ENCODE data around the gene IRS2. TPM values are rescaled to one million over a fixed set of nuclear protein-coding genes. Genes with fewer than 3 reads are reported as not detected.

The IRS2 gene
- total RNA-seq, 1 donor from 2014 or later, result 2.6 TPM

GRCh38 chr13:109749365-109749764 lies 37.0 kb downstream of the IRS2 start:
- Histone ChIP-seq H3K36me3 (ENCODE audit: control insufficient read depth in 3 of 3, insufficient read depth in 3 of 3, low read length in 3 of 3) (peaks cover 3 to 7% (median 4%) of the 10 kb centered on the region in 3 donors), H3K9ac (ENCODE audit: low read depth in 1 of 3, low read length in 3 of 3) (no peak overlapping the region), H3K9me3 (ENCODE audit: control insufficient read depth in 3 of 3, low read length in 3 of 3) (no peaks in the 10 kb centered on the region), H3K4me3 (ENCODE audit: low read length in 3 of 3) (no peak overlapping the region), H3K27me3 (ENCODE audit: control insufficient read depth in 3 of 3, insufficient read depth in 3 of 3, low read length in 3 of 3) (peaks cover 0 to 6% (median 0%) of the 10 kb centered on the region in 3 donors), H3K27ac (ENCODE audit: low read depth, low read length) (no peak overlapping the region), H3K4me1 (ENCODE audit: control insufficient read depth in 3 of 3, insufficient read depth in 3 of 3, low read length in 3 of 3) (no peaks in the 10 kb centered on the region)

GRCh38 chr13:109748677-109749076 lies 37.7 kb downstream of the IRS2 start:
- no peaks in the 10 kb centered on the region for H3K4me1 ChIP-seq (ENCODE audit: control insufficient read depth in 3 of 3, insufficient read depth in 3 of 3, low read length in 3 of 3)

GRCh38 chr13:109747524-109747923 lies 38.9 kb downstream of the IRS2 start:
- Histone ChIP-seq H3K27ac (ENCODE audit: low read depth, low read length) (no peak overlapping the region), H3K4me1 (ENCODE audit: control insufficient read depth in 3 of 3, insufficient read depth in 3 of 3, low read length in 3 of 3) (no peaks in the 10 kb centered on the region), H3K4me3 (ENCODE audit: low read length in 3 of 3) (no peak overlapping the region), H3K9ac (ENCODE audit: low read depth in 1 of 3, low read length in 3 of 3) (no peak overlapping the region), H3K27me3 (ENCODE audit: control insufficient read depth in 3 of 3, insufficient read depth in 3 of 3, low read length in 3 of 3) (peaks cover 0 to 6% (median 0%) of the 10 kb centered on the region in 3 donors), H3K9me3 (ENCODE audit: control insufficient read depth in 3 of 3, low read length in 3 of 3) (no peaks in the 10 kb centered on the region), H3K36me3 (ENCODE audit: control insufficient read depth in 3 of 3, insufficient read depth in 3 of 3, low read length in 3 of 3) (no peaks in the 10 kb centered on the region)

More at GRCh38 chr13:109748677-109749076, 37.7 kb downstream of the IRS2 start:
- H3K27me3 ChIP-seq (ENCODE audit: control insufficient read depth in 3 of 3, insufficient read depth in 3 of 3, low read length in 3 of 3), result peaks cover 0 to 6% (median 0%) of the 10 kb centered on the region in 3 donors
- no peak overlapping the region for H3K27ac ChIP-seq (ENCODE audit: low read depth, low read length)
- no peak overlapping the region for H3K9ac ChIP-seq (ENCODE audit: low read depth in 1 of 3, low read length in 3 of 3)
- H3K9me3 ChIP-seq (ENCODE audit: control insufficient read depth in 3 of 3, low read length in 3 of 3), result no peaks in the 10 kb centered on the region
- peaks cover 3 to 6% (median 4%) of the 10 kb centered on the region in 3 donors for H3K36me3 ChIP-seq (ENCODE audit: control insufficient read depth in 3 of 3, insufficient read depth in 3 of 3, low read length in 3 of 3)
- H3K4me3 ChIP-seq (ENCODE audit: low read length in 3 of 3), result no peak overlapping the region

- H3K27ac ChIP-seq (ENCODE audit: low read depth, low read length), result no peak overlapping the region
- no peaks in the 10 kb centered on the region for H3K36me3 ChIP-seq (ENCODE audit: control insufficient read depth in 3 of 3, insufficient read depth in 3 of 3, low read length in 3 of 3)
- peaks cover 0 to 6% (median 0%) of the 10 kb centered on the region in 3 donors for H3K27me3 ChIP-seq (ENCODE audit: control insufficient read depth in 3 of 3, insufficient read depth in 3 of 3, low read length in 3 of 3)
- H3K9me3 ChIP-seq (ENCODE audit: control insufficient read depth in 3 of 3, low read length in 3 of 3), result no peaks in the 10 kb centered on the region
- H3K4me1 ChIP-seq (ENCODE audit: control insufficient read depth in 3 of 3, insufficient read depth in 3 of 3, low read length in 3 of 3), result no peaks in the 10 kb centered on the region
- H3K4me3 ChIP-seq (ENCODE audit: low read length in 3 of 3), result no peak overlapping the region
- H3K9ac ChIP-seq (ENCODE audit: low read depth in 1 of 3, low read length in 3 of 3), result no peak overlapping the region
These were observed 40.0 kb downstream of the IRS2 start for GRCh38 chr13:109746364-109746763.

GRCh38 chr13:109745702-109746101 lies 40.7 kb downstream of the IRS2 start:
- Histone ChIP-seq H3K4me3 (ENCODE audit: low read length in 3 of 3) (no peak overlapping the region), H3K4me1 (ENCODE audit: control insufficient read depth in 3 of 3, insufficient read depth in 3 of 3, low read length in 3 of 3) (no peaks in the 10 kb centered on the region), H3K9me3 (ENCODE audit: control insufficient read depth in 3 of 3, low read length in 3 of 3) (no peaks in the 10 kb centered on the region), H3K27ac (ENCODE audit: low read depth, low read length) (no peak overlapping the region), H3K36me3 (ENCODE audit: control insufficient read depth in 3 of 3, insufficient read depth in 3 of 3, low read length in 3 of 3) (no peaks in the 10 kb centered on the region), H3K27me3 (ENCODE audit: control insufficient read depth in 3 of 3, insufficient read depth in 3 of 3, low read length in 3 of 3) (peaks cover 0 to 6% (median 0%) of the 10 kb centered on the region in 3 donors), H3K9ac (ENCODE audit: low read depth in 1 of 3, low read length in 3 of 3) (no peak overlapping the region)

GRCh38 chr13:109745060-109745459 lies 41.3 kb downstream of the IRS2 start:
- no peak overlapping the region for H3K4me3 ChIP-seq (ENCODE audit: low read length in 3 of 3)
- no peaks in the 10 kb centered on the region for H3K4me1 ChIP-seq (ENCODE audit: control insufficient read depth in 3 of 3, insufficient read depth in 3 of 3, low read length in 3 of 3)
- H3K27ac ChIP-seq (ENCODE audit: low read depth, low read length), result no peak overlapping the region
- peaks cover 0 to 8% (median under 1%) of the 10 kb centered on the region in 3 donors for H3K27me3 ChIP-seq (ENCODE audit: control insufficient read depth in 3 of 3, insufficient read depth in 3 of 3, low read length in 3 of 3)
- no peak overlapping the region for H3K9ac ChIP-seq (ENCODE audit: low read depth in 1 of 3, low read length in 3 of 3)
- H3K9me3 ChIP-seq (ENCODE audit: control insufficient read depth in 3 of 3, low read length in 3 of 3), result no peaks in the 10 kb centered on the region
- H3K36me3 ChIP-seq (ENCODE audit: control insufficient read depth in 3 of 3, insufficient read depth in 3 of 3, low read length in 3 of 3), result no peaks in the 10 kb centered on the region

GRCh38 chr13:109744512-109745051 lies 41.8 kb downstream of the IRS2 start:
- Histone ChIP-seq H3K9ac (ENCODE audit: low read depth in 1 of 3, low read length in 3 of 3) (no peak overlapping the region), H3K27ac (ENCODE audit: low read depth, low read length) (no peak overlapping the region), H3K4me1 (ENCODE audit: control insufficient read depth in 3 of 3, insufficient read depth in 3 of 3, low read length in 3 of 3) (no peaks in the 10 kb centered on the region), H3K36me3 (ENCODE audit: control insufficient read depth in 3 of 3, insufficient read depth in 3 of 3, low read length in 3 of 3) (no peaks in the 10 kb centered on the region), H3K4me3 (ENCODE audit: low read length in 3 of 3) (no peak overlapping the region), H3K27me3 (ENCODE audit: control insufficient read depth in 3 of 3, insufficient read depth in 3 of 3, low read length in 3 of 3) (peaks cover 0 to 10% (median 2%) of the 10 kb centered on the region in 3 donors), H3K9me3 (ENCODE audit: control insufficient read depth in 3 of 3, low read length in 3 of 3) (no peaks in the 10 kb centered on the region)

- Histone ChIP-seq H3K4me1 (ENCODE audit: control insufficient read depth in 3 of 3, insufficient read depth in 3 of 3, low read length in 3 of 3) (no peaks in the 10 kb centered on the region), H3K9me3 (ENCODE audit: control insufficient read depth in 3 of 3, low read length in 3 of 3) (no peaks in the 10 kb centered on the region), H3K27ac (ENCODE audit: low read depth, low read length) (no peak overlapping the region), H3K36me3 (ENCODE audit: control insufficient read depth in 3 of 3, insufficient read depth in 3 of 3, low read length in 3 of 3) (no peaks in the 10 kb centered on the region), H3K4me3 (ENCODE audit: low read length in 3 of 3) (no peak overlapping the region), H3K27me3 (ENCODE audit: control insufficient read depth in 3 of 3, insufficient read depth in 3 of 3, low read length in 3 of 3) (peaks cover 0 to 10% (median 2%) of the 10 kb centered on the region in 3 donors), H3K9ac (ENCODE audit: low read depth in 1 of 3, low read length in 3 of 3) (no peak overlapping the region)
These were observed 42.5 kb downstream of the IRS2 start for GRCh38 chr13:109743706-109744453.

- Histone ChIP-seq H3K9me3 (ENCODE audit: control insufficient read depth in 3 of 3, low read length in 3 of 3) (no peaks in the 10 kb centered on the region), H3K27ac (ENCODE audit: low read depth, low read length) (no peak overlapping the region), H3K36me3 (ENCODE audit: control insufficient read depth in 3 of 3, insufficient read depth in 3 of 3, low read length in 3 of 3) (no peaks in the 10 kb centered on the region), H3K9ac (ENCODE audit: low read depth in 1 of 3, low read length in 3 of 3) (no peak overlapping the region), H3K4me1 (ENCODE audit: control insufficient read depth in 3 of 3, insufficient read depth in 3 of 3, low read length in 3 of 3) (no peaks in the 10 kb centered on the region), H3K4me3 (ENCODE audit: low read length in 3 of 3) (no peak overlapping the region), H3K27me3 (ENCODE audit: control insufficient read depth in 3 of 3, insufficient read depth in 3 of 3, low read length in 3 of 3) (peaks cover 2 to 16% (median 6%) of the 10 kb centered on the region in 3 donors)
These were observed 44.4 kb downstream of the IRS2 start for GRCh38 chr13:109741966-109742365.

GRCh38 chr13:109740721-109741120 lies 45.7 kb downstream of the IRS2 start:
- H3K27me3 ChIP-seq (ENCODE audit: control insufficient read depth in 3 of 3, insufficient read depth in 3 of 3, low read length in 3 of 3), result peaks cover 2 to 16% (median 7%) of the 10 kb centered on the region in 3 donors
- no peak overlapping the region for H3K4me3 ChIP-seq (ENCODE audit: low read length in 3 of 3)

More at GRCh38 chr13:109740721-109741120, 45.7 kb downstream of the IRS2 start:
- Histone ChIP-seq H3K36me3 (ENCODE audit: control insufficient read depth in 3 of 3, insufficient read depth in 3 of 3, low read length in 3 of 3) (no peaks in the 10 kb centered on the region), H3K9ac (ENCODE audit: low read depth in 1 of 3, low read length in 3 of 3) (no peak overlapping the region), H3K4me1 (ENCODE audit: control insufficient read depth in 3 of 3, insufficient read depth in 3 of 3, low read length in 3 of 3) (no peaks in the 10 kb centered on the region), H3K27ac (ENCODE audit: low read depth, low read length) (no peak overlapping the region), H3K9me3 (ENCODE audit: control insufficient read depth in 3 of 3, low read length in 3 of 3) (no peaks in the 10 kb centered on the region)
